Measurements from ENCODE around the gene ULK3. TPM values are rescaled to one million over a fixed set of nuclear protein-coding genes. Genes with fewer than 3 reads are reported as not detected.

Gene ULK3, protein sequence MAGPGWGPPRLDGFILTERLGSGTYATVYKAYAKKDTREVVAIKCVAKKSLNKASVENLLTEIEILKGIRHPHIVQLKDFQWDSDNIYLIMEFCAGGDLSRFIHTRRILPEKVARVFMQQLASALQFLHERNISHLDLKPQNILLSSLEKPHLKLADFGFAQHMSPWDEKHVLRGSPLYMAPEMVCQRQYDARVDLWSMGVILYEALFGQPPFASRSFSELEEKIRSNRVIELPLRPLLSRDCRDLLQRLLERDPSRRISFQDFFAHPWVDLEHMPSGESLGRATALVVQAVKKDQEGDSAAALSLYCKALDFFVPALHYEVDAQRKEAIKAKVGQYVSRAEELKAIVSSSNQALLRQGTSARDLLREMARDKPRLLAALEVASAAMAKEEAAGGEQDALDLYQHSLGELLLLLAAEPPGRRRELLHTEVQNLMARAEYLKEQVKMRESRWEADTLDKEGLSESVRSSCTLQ
- 24.3 to 29.0 TPM (median 24.5 TPM) in 3 replicates for total RNA-seq
- long read RNA-seq, transcript ULK3-202 (15 exons, 2,738 nt) = minor isoform, 5 of 69 reads
- long read RNA-seq, transcript ULK3-220 (16 exons, 2,611 nt) = major isoform, 18 of 69 reads
- long read RNA-seq, transcript ULK3-201 (16 exons, 2,623 nt) = minor isoform, 11 of 69 reads
- long read RNA-seq, transcript ULK3-222 (15 exons, 2,951 nt) = minor isoform, 11 of 69 reads
- long read RNA-seq, partial matches to known transcripts = 2 of 69 reads
- long read RNA-seq, other reads (novel, unspliced or antisense) = 20 of 69 reads

DNA sequence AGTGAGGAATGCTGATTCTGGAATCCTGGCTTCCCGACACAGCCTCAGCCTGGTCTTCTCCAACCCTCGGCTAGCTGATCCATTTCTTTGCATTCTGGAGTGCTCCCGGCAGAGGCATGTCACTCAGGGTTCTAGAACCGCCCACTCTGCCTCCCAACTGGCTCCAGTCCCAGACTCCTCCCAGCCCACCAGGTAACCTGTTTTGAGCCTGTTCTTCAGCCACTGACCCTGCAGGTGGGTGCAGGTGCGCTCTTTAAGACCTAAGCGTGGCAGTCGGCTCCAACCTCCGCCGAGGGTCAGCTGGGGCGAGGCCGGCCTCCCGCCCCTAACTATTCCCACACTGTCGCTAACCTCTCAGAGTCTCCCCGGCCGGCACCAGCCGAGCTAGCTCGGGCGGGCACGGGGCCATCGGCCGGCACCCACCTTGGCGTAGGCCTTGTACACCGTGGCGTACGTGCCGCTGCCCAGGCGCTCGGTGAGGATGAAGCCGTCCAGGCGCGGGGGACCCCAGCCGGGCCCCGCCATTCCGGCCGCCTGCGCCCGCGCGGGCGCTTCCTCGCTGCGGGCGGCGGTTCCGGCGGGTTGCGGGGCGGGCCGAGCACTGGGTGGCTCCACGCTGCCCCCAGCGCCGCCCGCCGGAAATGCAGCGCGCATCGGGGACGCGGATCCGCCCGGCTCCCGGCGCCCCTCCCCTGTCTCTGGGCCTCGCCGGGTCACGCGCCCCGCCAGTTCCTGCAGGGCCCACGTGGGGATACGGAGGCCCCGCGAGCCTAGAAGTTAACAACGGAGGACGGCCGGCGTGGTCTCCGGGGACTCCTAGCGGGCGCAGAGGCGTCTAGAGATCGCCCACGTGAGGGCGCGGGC lies at the start of gene ULK3:
Gene ULK3 (minus strand): TSS at position 576 of the 864 bp plus-strand sequence. CDS start 51 bp downstream, at position 525.
- peak within 1 kb of the TSS; percentile 90 for H3K4me3 Mint-ChIP-seq (ENCODE audit: unreplicated experiment)
- peaks cover 22% of the 10 kb centered on the region for H3K4me1 Mint-ChIP-seq (ENCODE audit: low read depth)
- no peaks in the 10 kb centered on the region for H3K9me3 Mint-ChIP-seq (ENCODE audit: low read depth)
- H3K36me3 Mint-ChIP-seq (ENCODE audit: low read depth) = peaks cover 13% of the 10 kb centered on the region
- peak within 1 kb of the TSS; percentile 96 for H3K27ac Mint-ChIP-seq (ENCODE audit: unreplicated experiment)
- H3K27me3 Mint-ChIP-seq (ENCODE audit: low read depth) = no peaks in the 10 kb centered on the region
- TF ChIP-seq, protein P1, sequence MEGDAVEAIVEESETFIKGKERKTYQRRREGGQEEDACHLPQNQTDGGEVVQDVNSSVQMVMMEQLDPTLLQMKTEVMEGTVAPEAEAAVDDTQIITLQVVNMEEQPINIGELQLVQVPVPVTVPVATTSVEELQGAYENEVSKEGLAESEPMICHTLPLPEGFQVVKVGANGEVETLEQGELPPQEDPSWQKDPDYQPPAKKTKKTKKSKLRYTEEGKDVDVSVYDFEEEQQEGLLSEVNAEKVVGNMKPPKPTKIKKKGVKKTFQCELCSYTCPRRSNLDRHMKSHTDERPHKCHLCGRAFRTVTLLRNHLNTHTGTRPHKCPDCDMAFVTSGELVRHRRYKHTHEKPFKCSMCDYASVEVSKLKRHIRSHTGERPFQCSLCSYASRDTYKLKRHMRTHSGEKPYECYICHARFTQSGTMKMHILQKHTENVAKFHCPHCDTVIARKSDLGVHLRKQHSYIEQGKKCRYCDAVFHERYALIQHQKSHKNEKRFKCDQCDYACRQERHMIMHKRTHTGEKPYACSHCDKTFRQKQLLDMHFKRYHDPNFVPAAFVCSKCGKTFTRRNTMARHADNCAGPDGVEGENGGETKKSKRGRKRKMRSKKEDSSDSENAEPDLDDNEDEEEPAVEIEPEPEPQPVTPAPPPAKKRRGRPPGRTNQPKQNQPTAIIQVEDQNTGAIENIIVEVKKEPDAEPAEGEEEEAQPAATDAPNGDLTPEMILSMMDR (IDR thresholded peaks at IDR 0.05) = peak; percentile 81
- no peak for DNase-seq (ENCODE audit: low spot score)

DNA sequence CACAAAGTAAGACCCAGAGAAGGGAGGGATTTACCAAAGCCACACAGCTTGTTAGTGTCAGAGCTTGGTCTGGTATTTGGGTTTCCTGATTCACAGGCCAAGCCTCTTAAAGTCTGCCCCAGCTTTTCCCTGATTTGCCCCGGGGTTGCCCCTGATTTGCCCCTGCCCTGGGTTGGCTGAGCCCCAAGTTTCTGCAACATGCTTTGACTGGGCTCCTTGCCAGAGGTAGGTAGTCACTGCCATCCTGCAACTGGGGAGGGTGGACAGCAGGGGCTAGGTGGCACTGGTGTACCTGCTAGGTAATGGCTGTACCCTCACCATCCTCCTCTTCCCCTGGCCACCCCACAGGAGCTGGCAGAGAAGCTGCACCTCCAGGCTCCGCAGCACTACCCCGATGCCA lies 49.4 kb upstream of the ULK3 start:
- peaks cover 23% of the 10 kb centered on the region for H3K4me1 Mint-ChIP-seq (ENCODE audit: low read depth)
- no peaks in the 10 kb centered on the region for H3K36me3 Mint-ChIP-seq (ENCODE audit: low read depth)
- H3K27me3 Mint-ChIP-seq (ENCODE audit: low read depth) = no peaks in the 10 kb centered on the region
- peak overlapping the region; percentile 8 for H3K27ac Mint-ChIP-seq (ENCODE audit: unreplicated experiment)
- no peak for DNase-seq (ENCODE audit: low spot score)
- H3K9me3 Mint-ChIP-seq (ENCODE audit: low read depth) = no peaks in the 10 kb centered on the region
- TF ChIP-seq, protein P1 (IDR thresholded peaks at IDR 0.05) = no peak
- no peak overlapping the region for H3K4me3 Mint-ChIP-seq (ENCODE audit: unreplicated experiment)

DNA sequence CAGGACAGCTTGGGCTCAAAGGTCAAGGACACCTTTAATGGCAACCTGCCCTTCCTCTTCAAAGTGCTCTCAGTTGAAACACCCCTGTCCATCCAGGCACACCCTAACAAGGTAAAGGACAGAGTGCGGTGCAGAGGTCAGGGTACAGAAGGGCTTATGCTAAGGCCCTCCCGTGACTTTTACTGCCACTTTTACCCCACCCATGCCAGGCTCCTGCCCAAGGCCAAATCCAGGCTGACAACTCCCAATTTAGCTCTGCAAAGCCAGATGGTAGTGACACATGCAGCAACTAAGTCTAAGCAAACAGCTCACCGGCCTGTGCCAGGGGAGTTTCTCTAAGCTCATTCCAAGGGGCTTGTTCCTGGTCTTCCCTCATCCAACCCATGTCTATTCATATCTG lies 48.5 kb upstream of the ULK3 start:
- TF ChIP-seq, protein P1 (IDR thresholded peaks at IDR 0.05) = no peak
- no peaks in the 10 kb centered on the region for H3K9me3 Mint-ChIP-seq (ENCODE audit: low read depth)
- DNase-seq (ENCODE audit: low spot score) = no peak
- no peak overlapping the region for H3K4me3 Mint-ChIP-seq (ENCODE audit: unreplicated experiment)
- peaks cover 23% of the 10 kb centered on the region for H3K4me1 Mint-ChIP-seq (ENCODE audit: low read depth)
- H3K36me3 Mint-ChIP-seq (ENCODE audit: low read depth) = no peaks in the 10 kb centered on the region
- H3K27ac Mint-ChIP-seq (ENCODE audit: unreplicated experiment) = no peak overlapping the region
- no peaks in the 10 kb centered on the region for H3K27me3 Mint-ChIP-seq (ENCODE audit: low read depth)

DNA sequence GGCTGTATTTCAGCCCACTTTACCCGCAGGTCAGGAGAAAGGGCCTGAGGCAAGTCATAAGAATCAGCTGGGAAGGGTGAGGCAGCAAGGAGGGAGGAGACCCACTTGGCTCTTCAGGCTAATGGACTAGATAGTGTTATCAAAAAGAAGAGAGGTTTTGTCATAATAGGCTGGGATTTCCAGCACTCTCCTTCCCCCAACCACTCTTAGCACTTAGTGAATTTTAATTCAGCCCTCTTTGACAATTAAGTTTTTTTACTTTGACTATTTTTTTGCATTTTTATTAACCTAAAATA lies 47.7 kb upstream of the ULK3 start:
- H3K27ac Mint-ChIP-seq (ENCODE audit: unreplicated experiment) = no peak overlapping the region
- TF ChIP-seq, protein P1 (IDR thresholded peaks at IDR 0.05) = no peak
- H3K4me3 Mint-ChIP-seq (ENCODE audit: unreplicated experiment) = peak overlapping the region; percentile 88
- DNase-seq (ENCODE audit: low spot score) = no peak
- H3K36me3 Mint-ChIP-seq (ENCODE audit: low read depth) = no peaks in the 10 kb centered on the region
- no peaks in the 10 kb centered on the region for H3K9me3 Mint-ChIP-seq (ENCODE audit: low read depth)
- H3K4me1 Mint-ChIP-seq (ENCODE audit: low read depth) = peaks cover 23% of the 10 kb centered on the region
- H3K27me3 Mint-ChIP-seq (ENCODE audit: low read depth) = no peaks in the 10 kb centered on the region

Measured in chondrocyte (in vitro differentiated cells).